ENCODE results near the gene ACSS1.
"Not testable (repeated sequence)": the region's sequence is repeated elsewhere in the genome, so short reads cannot be mapped to it uniquely, and the experiment has no call there.

ACSS1 gene

GRCh38 chr20:25008388-25009217 is 49.3 kb downstream of the ACSS1 start:
- DNase-seq: no peak

GRCh38 chr20:25007491-25008305 is 50.2 kb downstream of the ACSS1 start:
- no peak for DNase-seq

- no peak for DNase-seq
Observed at GRCh38 chr20:25006431-25007167, 51.3 kb downstream of the ACSS1 start.

DNA sequence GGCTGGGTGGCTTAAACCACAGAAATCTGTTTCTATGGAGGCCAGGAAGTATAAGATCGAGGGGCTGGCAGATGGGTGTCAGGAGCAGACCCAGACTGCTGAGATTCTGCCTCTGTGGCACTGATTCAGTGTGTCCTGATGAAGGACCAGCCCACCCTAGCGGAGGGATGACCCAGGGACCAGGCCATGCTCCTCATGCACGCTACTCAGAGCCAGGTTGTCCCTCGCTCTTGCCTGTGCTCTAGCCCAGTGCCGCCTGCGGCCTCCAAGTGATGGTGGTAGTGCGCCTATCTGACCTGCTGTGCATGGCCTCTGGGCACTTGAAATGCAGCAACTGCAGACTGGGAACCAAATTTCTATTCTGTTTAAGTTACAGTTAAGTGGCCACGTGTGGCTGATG is 52.3 kb downstream of the ACSS1 start:
- DNase-seq: no peak

DNA sequence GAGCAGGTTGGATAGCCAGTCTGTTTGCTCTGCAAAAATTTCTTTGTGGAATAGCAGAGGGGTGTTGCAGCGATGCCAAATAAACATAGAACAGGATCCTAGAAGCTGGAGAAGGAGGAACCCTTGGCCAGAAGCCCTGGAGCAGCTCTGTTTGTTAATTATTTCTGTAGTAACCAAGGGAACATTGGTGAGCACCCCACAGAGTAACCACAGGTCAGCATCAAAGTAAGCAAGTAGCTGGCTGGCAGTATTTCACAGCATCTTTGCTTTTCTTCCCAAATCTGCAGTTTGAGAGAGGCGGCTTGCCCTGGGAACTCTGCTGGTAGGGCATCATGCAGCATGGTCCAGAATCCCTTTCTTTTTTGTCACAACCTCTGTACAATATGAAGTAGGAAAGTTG is 52.7 kb downstream of the ACSS1 start:
- DNase-seq: no peak

- no peak for DNase-seq
Observed at GRCh38 chr20:25003002-25003401, 54.9 kb downstream of the ACSS1 start.

DNA sequence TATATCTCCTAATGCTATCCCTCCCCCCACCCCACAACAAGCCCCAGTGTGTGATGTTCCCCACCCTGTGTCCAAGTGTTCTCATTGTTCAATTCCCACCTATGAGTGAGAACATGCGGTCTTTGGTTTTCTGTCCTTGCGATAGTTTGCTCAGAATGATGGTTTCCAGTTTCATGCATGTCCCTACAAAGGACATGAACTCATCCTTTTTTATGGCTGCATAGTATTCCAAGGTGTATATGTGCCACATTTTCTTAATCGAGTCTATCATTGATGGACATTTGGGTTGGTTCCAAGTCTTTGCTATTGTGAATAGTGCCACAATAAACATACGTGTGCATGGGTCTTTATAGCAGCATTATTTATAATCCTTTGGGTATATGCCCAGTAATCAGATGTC is 56.6 kb downstream of the ACSS1 start:
- not testable (repeated sequence) for DNase-seq

- no peak for DNase-seq
Observed at GRCh38 chr20:25000268-25000801, 57.6 kb downstream of the ACSS1 start.

GRCh38 chr20:24999568-24999967 is 58.4 kb downstream of the ACSS1 start:
- DNase-seq: no peak

DNA sequence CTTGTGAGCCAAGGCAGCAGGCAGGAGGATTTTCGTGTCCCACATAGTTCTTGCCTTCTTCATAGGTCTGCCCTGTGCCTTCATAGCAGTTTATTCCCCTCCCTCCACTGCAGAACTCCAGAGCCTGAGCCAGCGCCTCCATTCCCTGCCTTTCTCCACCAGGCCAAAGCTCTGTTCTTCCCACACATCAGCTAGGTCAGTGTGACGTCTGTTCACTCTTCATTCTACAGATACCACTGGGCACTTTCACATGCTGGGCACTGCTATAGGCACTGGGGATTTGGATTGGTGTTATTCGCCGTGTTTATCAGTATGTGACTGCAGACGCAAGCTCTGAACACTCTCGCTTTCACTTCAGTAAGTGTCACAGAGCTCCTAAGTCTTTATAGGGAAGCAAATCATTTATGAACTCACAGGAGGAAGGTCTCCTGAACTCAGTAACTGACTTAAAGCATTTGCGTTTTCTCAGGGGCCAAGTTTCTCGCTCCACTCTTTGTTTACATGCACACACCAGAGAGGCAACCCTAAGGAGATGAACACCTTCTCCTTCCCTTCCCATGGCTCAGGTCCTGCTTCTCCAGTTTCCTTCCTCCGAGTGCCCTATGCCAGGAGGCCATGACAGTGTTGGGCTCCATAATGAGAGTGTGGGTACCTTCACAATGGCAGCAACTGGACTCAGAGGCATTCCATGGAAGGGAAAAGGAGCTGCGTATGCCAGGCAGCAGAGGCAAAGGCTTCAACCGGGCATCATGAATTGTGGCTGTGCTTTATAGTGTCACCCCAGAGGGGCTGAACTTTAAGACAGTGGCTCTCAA is 59.1 kb downstream of the ACSS1 start:
- no peak for DNase-seq

- no peak for DNase-seq
Observed at GRCh38 chr20:24998121-24998520, 59.8 kb downstream of the ACSS1 start.

DNA sequence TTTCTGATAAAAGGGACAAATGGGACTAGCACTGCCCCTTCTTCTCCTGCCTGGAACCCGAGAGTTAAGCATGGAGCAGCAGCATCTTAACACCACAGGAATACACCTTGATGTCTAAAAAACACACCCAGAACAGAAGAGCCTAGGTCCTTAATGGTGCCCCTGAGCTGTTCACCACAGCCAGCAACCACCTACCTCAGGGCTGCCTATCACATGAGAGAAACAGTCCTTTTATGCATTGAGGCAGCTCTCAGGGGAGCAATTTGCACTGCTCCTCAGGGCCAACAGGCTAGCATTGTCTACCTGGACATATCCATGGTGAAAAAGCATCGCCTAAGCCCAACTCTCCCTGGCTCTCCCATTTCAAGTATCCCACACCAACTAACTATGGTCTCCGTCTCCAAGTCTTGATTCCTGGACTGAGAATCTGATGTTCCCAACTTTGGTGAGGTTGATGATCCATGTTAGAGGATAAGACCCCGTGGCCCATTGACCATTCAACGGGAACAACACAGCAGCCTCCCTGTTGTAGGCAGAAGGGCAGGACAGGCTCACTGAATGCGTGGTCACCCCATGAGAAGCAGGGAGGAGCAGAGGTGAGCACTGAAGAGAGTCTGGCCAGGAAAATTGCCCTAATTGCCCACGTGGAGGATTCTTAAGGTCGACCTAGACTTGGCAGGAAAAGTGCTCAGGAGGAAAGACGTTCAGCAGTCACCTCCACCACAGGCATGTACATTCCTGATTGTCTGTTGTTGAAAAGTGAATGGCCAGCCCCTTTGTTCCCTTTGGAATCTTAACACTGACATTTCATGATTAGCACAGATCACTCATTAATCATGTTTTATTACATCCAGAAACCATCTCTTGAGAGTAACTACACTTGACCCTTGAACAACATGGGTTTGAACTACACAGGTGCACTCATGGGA is 61.2 kb downstream of the ACSS1 start:
- no peak for DNase-seq

- no peak for DNase-seq
Observed at GRCh38 chr20:24995741-24996448, 62.0 kb downstream of the ACSS1 start.

DNA sequence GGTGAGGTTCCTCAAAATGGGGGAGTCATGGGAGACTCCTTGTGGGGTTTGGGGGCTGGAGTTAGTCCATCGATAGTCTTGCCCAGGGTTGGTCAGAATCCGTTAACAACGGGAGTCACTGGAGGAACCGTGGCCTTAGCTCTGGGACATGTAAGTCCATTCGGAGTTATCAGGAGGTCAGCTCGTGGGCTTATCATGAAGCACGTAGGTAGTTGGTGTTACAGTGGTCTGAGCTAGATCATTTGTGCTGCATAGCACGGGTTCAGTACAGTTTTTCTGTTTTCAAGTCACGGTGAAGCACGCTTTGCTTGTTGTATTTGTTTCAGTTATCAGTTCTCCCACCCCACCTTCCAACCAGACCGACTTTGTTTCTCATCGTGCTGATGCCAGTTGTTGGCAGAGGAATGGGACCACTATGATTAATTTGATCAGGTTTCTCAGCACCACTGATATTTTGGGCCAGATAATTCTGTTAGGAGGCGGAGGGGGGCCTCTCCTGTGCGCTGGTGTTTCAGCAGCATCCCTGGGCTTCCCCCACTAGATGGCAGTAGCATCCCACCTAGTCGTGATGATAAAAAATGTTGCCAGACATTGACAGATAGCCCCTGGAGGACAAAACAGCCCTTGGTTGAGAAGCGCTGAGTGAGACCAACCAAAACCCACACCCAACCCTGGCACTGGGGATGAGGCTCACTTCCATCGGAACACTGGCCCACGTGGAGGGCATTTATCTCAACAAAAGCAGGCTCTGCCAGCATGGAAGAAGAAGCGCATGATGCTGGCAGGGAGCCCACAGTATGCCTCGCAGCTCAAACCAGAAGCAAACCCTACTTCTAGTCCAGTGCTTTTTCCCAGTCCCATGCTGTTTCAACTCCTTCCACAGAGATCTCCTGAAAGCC is 63.2 kb downstream of the ACSS1 start:
- peak; percentile 80 for DNase-seq

DNA sequence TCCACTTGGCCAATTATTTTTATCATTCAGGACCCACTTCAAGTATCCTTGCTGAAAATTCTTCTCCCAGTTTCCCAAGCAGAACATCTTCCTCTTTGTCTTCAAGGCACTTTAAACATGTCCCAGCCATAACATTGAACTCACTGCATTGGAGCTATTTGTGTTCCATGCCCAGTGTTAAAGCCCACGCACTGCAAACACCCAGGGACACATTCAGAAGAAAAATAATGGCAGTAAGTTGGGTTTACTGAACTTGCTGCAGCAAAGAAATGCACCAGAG is 63.8 kb downstream of the ACSS1 start:
- DNase-seq: no peak

GRCh38 chr20:24993337-24994185 is 64.4 kb downstream of the ACSS1 start:
- DNase-seq: peak; percentile 37

- peak; percentile 97 for DNase-seq
Observed at GRCh38 chr20:24992487-24993205, 65.3 kb downstream of the ACSS1 start, which contains the start of gene APMAP. APMAP (minus strand) TSS chr20:24992751; CDS start chr20:24992688, 63 bp downstream.

All from suppressor macrophage treated with lipopolysaccharide for 4 hours (primary cell).